Measurements from ENCODE around the gene PARP11.

DNA sequence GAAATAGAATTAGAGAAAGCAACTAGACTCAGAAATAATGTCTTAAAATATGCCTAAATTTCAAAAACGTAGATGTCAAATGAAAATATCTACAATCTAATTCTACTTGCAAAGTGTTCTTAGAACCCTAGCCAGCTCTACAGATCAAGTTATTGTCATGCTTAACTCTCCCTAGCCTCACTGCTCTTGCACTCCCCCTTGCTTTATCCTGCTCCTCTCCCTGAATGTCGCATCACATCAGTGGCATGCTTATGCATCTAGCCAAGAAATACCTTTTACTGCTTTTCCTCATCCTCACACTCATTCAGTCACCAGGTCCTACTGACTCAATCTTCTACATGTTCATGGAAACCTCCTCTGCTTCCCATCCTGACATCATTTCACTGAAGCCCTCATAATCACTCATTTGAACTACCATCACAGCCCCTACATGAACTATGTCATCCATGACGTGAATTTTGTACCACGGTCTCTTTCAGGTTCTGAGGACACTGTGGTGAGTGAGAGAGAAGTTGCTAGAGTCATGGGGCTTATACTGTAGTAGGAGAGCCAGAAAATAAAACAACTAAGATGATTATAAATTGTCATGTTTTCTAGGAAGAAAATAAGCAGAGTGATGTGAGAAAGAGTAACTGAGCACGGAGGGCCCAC, 97.7 kb downstream of the PARP11 start:
- TF ChIP-seq, protein P1, sequence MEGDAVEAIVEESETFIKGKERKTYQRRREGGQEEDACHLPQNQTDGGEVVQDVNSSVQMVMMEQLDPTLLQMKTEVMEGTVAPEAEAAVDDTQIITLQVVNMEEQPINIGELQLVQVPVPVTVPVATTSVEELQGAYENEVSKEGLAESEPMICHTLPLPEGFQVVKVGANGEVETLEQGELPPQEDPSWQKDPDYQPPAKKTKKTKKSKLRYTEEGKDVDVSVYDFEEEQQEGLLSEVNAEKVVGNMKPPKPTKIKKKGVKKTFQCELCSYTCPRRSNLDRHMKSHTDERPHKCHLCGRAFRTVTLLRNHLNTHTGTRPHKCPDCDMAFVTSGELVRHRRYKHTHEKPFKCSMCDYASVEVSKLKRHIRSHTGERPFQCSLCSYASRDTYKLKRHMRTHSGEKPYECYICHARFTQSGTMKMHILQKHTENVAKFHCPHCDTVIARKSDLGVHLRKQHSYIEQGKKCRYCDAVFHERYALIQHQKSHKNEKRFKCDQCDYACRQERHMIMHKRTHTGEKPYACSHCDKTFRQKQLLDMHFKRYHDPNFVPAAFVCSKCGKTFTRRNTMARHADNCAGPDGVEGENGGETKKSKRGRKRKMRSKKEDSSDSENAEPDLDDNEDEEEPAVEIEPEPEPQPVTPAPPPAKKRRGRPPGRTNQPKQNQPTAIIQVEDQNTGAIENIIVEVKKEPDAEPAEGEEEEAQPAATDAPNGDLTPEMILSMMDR (IDR thresholded peaks at IDR 0.05; ENCODE audit: low read depth, low read length, poor library complexity, severe bottlenecking) = no peak
- no peak for TF ChIP-seq EZH2phosphoT487 (IDR thresholded peaks at IDR 0.05; ENCODE audit: borderline replicate concordance, low read length)
